OCI-LY3 (cell line): ENCODE data around the gene DENND1A.

ENCODE experiments used
- H2AFZ ChIP-seq: fragments of 200-600, 300-600 bp; shearing (Covaris generic); 2 replicates; pipeline ENCODE4 v1.6.0; 2014; ENCODE audit warnings: antibody characterized with exemption, low read depth, low read length
- H3K27ac ChIP-seq: fragments of 200-600, 300-600 bp; sonication (generic); 2 replicates; pipeline ENCODE4 v1.5.1; 2014; ENCODE audit warnings: mild to moderate bottlenecking, low read length, moderate library complexity, mixed read lengths
- H3K27me3 ChIP-seq: fragments of 200-600, 300-600 bp; sonication (generic); 2 replicates; pipeline ENCODE4 v1.6.1; 2014; ENCODE audit warnings: low read depth, low read length, mixed read lengths
- H3K36me3 ChIP-seq: fragments of 200-600, 300-600 bp; sonication (generic); replicated peaks from 2 replicates; pipeline ENCODE3; 2014; ENCODE audit warnings: low read depth, low read length, mixed read lengths
- H3K4me1 ChIP-seq: fragments of 300-600, 200-600 bp; sonication (generic); 2 replicates; pipeline ENCODE4 v1.6.1; 2014; ENCODE audit warnings: low read length, mixed read lengths
- H3K4me2 ChIP-seq: fragments of 200-600, 300-600 bp; sonication (generic); 2 replicates; pipeline ENCODE4 v1.6.1; 2014; ENCODE audit warnings: low read length, mixed read lengths
- H3K4me3 ChIP-seq: fragments of 300-600, 200-600 bp; sonication (generic); 2 replicates; pipeline ENCODE4 v1.5.1; 2014; ENCODE audit warnings: antibody characterized with exemption, mild to moderate bottlenecking, low read length, moderate library complexity
- H3K79me2 ChIP-seq: fragments of 300-600, 200-600 bp; shearing (Covaris generic); 2 replicates; pipeline ENCODE4 v1.6.1; 2014; ENCODE audit warnings: mild to moderate bottlenecking, low read length, mixed read lengths
- H3K9ac ChIP-seq: fragments of 300-600, 200-600 bp; shearing (Covaris generic); 2 replicates; pipeline ENCODE4 v1.6.0; 2014; ENCODE audit warnings: mild to moderate bottlenecking, low read length, moderate library complexity
- H3K9me3 ChIP-seq: fragments of 200-600, 300-600 bp; shearing (Covaris generic); 2 replicates; pipeline ENCODE4 v1.6.1; 2014; ENCODE audit warnings: low read length, mixed read lengths; ENCODE audit not compliant: insufficient read depth
- H4K20me1 ChIP-seq: fragments of 200-600, 300-600 bp; sonication (generic); 2 replicates; pipeline ENCODE4 v1.6.1; 2016; ENCODE audit warnings: low read length, mixed read lengths; ENCODE audit not compliant: insufficient read depth
- EZH2phosphoT487 ChIP-seq: fragments of 200-600 bp; shearing (Covaris generic); IDR thresholded peaks from 2 replicates; pipeline ENCODE4 v1.6.1; 2018; ENCODE audit warnings: antibody characterized with exemption, mixed run types, low read depth
- TF ChIP-seq, protein P1 (sequence below): fragments of 200-600, 300-600 bp; sonication (generic); IDR thresholded peaks from 2 replicates; pipeline ENCODE4 v1.5.1; 2014; ENCODE audit warnings: antibody characterized with exemption, low read length, low read depth

DENND1A gene

DNA sequence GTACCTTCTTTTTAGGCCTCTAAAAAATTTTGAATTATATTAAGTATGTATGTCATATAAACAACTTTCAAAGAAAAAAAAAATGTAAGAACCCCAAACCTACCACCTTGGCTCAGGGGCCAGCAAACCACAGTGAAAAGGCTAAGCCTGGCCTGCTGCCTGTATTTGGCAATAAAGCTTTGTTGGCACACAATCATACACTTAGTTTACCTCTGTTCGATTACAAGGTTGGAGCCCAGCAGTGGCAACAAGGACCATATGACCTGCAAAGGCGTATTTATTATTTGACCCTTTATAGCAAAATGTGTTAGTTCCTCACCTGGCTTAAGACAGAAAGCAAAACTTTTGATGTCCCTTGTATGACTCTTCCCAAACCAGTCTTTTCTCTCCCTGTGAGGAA is 282.8 kb downstream of the DENND1A start:
- Histone ChIP-seq H2AFZ (no peak overlapping the region), H3K36me3 (peaks cover 16% of the 10 kb centered on the region), H3K9ac (no peak overlapping the region), H3K4me1 (0 out of 2 replicates have a peak, but pooled peaks cover 6% of the 10 kb centered on the region), H3K4me3 (no peak overlapping the region), H3K4me2 (no peak overlapping the region), H4K20me1 (peaks cover 9% of the 10 kb centered on the region), H3K27me3 (no peaks in the 10 kb centered on the region), H3K27ac (no peak overlapping the region), H3K79me2 (no peaks in the 10 kb centered on the region), H3K9me3 (no peaks in the 10 kb centered on the region)
- TF ChIP-seq, protein P1, sequence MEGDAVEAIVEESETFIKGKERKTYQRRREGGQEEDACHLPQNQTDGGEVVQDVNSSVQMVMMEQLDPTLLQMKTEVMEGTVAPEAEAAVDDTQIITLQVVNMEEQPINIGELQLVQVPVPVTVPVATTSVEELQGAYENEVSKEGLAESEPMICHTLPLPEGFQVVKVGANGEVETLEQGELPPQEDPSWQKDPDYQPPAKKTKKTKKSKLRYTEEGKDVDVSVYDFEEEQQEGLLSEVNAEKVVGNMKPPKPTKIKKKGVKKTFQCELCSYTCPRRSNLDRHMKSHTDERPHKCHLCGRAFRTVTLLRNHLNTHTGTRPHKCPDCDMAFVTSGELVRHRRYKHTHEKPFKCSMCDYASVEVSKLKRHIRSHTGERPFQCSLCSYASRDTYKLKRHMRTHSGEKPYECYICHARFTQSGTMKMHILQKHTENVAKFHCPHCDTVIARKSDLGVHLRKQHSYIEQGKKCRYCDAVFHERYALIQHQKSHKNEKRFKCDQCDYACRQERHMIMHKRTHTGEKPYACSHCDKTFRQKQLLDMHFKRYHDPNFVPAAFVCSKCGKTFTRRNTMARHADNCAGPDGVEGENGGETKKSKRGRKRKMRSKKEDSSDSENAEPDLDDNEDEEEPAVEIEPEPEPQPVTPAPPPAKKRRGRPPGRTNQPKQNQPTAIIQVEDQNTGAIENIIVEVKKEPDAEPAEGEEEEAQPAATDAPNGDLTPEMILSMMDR = no peak
- TF ChIP-seq EZH2phosphoT487 = no peak

DNA sequence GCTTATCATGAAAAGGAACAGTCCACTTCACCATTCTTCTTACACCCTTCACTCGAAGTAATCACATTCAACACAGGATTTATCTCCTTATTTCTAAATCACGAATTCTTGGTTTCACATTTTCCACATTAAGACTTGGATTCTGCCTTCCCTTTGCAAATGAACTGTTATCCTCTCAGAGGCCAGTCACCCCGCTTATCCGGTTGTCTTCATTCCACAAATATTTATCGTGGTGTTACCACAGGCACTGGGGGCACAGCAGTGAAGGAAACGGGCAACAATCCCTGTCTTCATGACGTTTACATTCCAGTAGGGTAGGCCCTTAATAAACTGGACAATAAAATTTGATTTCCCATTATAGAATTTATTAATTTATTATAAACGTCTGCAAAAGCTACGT is 284.2 kb downstream of the DENND1A start:
- no peak overlapping the region for H3K27ac ChIP-seq
- H2AFZ ChIP-seq = no peak overlapping the region

DNA sequence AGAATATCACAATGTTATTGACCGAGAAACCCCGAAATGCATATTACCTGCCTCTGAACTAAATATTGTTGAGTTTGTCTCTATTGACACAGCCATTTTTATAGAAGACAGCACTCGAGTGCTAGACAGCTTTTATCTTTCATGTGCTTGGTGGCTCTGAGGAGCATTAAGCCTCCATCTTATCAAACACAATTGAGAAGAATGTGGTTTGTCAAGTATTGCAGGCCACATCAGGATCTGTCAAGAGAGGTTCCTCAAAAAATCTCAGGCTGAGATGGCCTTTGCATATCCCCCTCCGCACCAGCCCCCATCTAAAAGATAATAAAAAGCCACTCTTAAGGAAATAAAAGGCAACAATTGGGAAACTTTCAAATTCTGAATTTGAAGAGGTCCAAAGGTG is 284.8 kb downstream of the DENND1A start:
- H4K20me1 ChIP-seq = peaks cover 15% of the 10 kb centered on the region
- no peak overlapping the region for H3K27ac ChIP-seq
- no peaks in the 10 kb centered on the region for H3K79me2 ChIP-seq
- peaks cover 11% of the 10 kb centered on the region for H3K36me3 ChIP-seq
- no peak overlapping the region for H2AFZ ChIP-seq
- H3K9ac ChIP-seq = no peak overlapping the region
- no peak for TF ChIP-seq EZH2phosphoT487
- TF ChIP-seq, protein P1 = no peak
- H3K4me2 ChIP-seq = no peak overlapping the region
- no peaks in the 10 kb centered on the region for H3K9me3 ChIP-seq
- H3K27me3 ChIP-seq = no peaks in the 10 kb centered on the region
- H3K4me1 ChIP-seq = 0 out of 2 replicates have a peak, but pooled peaks cover 6% of the 10 kb centered on the region
- no peak overlapping the region for H3K4me3 ChIP-seq

More for the DNA sequence above, 284.2 kb downstream of the DENND1A start:
- Histone ChIP-seq H3K27me3 (no peaks in the 10 kb centered on the region), H4K20me1 (peaks cover 11% of the 10 kb centered on the region), H3K4me3 (no peak overlapping the region), H3K79me2 (no peaks in the 10 kb centered on the region), H3K36me3 (peaks cover 11% of the 10 kb centered on the region), H3K9me3 (no peaks in the 10 kb centered on the region), H3K4me1 (0 out of 2 replicates have a peak, but pooled peaks cover 6% of the 10 kb centered on the region), H3K9ac (no peak overlapping the region), H3K4me2 (no peak overlapping the region)
- no peak for TF ChIP-seq EZH2phosphoT487
- TF ChIP-seq, protein P1 = no peak

DNA sequence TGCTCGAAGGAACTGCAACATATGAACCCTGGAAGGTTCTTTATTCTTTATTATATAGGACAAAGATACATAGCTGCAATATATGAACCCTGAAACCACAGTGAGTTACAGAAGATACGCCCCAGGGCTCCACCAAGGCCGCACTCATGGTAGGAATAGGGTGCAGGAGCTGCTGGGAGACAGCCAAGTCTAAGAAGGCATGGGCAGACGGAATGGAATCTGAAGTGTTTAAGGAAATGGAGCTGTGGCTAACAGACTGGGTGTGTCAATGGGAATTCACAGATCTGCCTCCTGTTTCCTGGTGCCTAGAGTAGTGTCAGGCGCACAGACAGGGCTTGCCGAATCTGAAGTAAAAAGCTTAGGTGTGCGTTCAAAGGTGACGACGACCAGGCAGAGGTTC is 286.4 kb downstream of the DENND1A start:
- Histone ChIP-seq H4K20me1 (peaks cover 19% of the 10 kb centered on the region), H3K9ac (no peak overlapping the region), H2AFZ (no peak overlapping the region), H3K9me3 (no peaks in the 10 kb centered on the region), H3K4me1 (no peaks in the 10 kb centered on the region), H3K4me2 (no peak overlapping the region), H3K79me2 (no peaks in the 10 kb centered on the region), H3K27me3 (no peaks in the 10 kb centered on the region), H3K36me3 (peaks cover 11% of the 10 kb centered on the region), H3K27ac (no peak overlapping the region), H3K4me3 (no peak overlapping the region)
- TF ChIP-seq, protein P1 = no peak
- no peak for TF ChIP-seq EZH2phosphoT487
